ENCODE data around the gene AUTS2.

AUTS2 gene

DNA sequence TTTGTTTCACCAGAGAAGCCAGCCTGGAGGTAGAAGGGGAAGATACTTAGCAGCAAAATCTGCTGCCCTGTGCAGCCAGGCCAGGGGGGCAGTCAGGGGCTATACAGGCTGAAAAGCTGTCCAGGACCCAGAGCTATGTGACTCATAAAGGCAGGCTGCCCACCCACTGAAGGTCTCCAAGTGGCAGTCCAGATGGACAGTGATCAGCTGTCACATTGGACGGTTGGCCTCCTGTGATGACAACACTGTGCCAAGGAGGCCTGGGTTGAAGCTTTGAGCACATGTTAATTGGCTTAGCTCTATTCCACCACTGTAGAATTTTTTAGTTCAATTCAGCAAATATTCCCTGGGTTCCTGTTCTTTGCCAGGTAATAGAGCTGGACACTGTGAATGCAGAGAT lies 956.4 kb downstream of the AUTS2 start:
- H3K27me3 ChIP-seq (ENCODE audit: insufficient read depth, low read depth, severe bottlenecking) = no peaks in the 10 kb centered on the region

DNA sequence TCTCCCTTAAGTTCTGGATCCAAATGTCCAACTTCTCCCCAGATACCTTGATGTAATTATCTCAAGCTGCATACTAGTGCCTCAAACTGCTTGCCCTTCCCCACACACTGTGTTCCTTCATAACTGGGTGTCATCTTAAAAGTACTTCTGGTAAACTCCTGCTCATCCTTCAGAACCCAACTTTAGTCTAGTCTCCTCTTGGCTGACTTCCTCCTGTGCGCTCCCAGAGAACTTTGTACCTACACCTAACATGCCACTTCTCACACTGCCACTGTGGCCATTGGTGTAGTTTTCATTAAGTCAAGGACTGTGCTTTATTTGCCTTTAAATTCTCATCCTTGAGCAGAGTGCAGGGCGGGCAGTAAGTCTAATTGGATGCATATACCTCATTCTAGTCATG lies 958.5 kb downstream of the AUTS2 start:
- Histone ChIP-seq H3K27ac (no peak overlapping the region), H3K36me3 (no peaks in the 10 kb centered on the region), H3K9me3 (ENCODE audit: severe bottlenecking) (peaks cover 2% of the 10 kb centered on the region), H3K4me3 (ENCODE audit: low read depth, low read length) (no peak overlapping the region), H3K27me3 (ENCODE audit: insufficient read depth, low read depth, severe bottlenecking) (no peaks in the 10 kb centered on the region)
- no peak for DNase-seq
- TF ChIP-seq, protein P1, sequence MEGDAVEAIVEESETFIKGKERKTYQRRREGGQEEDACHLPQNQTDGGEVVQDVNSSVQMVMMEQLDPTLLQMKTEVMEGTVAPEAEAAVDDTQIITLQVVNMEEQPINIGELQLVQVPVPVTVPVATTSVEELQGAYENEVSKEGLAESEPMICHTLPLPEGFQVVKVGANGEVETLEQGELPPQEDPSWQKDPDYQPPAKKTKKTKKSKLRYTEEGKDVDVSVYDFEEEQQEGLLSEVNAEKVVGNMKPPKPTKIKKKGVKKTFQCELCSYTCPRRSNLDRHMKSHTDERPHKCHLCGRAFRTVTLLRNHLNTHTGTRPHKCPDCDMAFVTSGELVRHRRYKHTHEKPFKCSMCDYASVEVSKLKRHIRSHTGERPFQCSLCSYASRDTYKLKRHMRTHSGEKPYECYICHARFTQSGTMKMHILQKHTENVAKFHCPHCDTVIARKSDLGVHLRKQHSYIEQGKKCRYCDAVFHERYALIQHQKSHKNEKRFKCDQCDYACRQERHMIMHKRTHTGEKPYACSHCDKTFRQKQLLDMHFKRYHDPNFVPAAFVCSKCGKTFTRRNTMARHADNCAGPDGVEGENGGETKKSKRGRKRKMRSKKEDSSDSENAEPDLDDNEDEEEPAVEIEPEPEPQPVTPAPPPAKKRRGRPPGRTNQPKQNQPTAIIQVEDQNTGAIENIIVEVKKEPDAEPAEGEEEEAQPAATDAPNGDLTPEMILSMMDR (IDR thresholded peaks at IDR 0.05; ENCODE audit: low read depth, low read length) = no peak

More for the DNA sequence above, 956.4 kb downstream of the AUTS2 start:
- H3K9me3 ChIP-seq (ENCODE audit: severe bottlenecking) = peaks cover 5% of the 10 kb centered on the region
- no peak overlapping the region for H3K27ac ChIP-seq
- H3K4me3 ChIP-seq (ENCODE audit: low read depth, low read length) = no peak overlapping the region
- H3K36me3 ChIP-seq = no peaks in the 10 kb centered on the region
- TF ChIP-seq, protein P1 (IDR thresholded peaks at IDR 0.05; ENCODE audit: low read depth, low read length) = no peak
- no peak for DNase-seq

DNA sequence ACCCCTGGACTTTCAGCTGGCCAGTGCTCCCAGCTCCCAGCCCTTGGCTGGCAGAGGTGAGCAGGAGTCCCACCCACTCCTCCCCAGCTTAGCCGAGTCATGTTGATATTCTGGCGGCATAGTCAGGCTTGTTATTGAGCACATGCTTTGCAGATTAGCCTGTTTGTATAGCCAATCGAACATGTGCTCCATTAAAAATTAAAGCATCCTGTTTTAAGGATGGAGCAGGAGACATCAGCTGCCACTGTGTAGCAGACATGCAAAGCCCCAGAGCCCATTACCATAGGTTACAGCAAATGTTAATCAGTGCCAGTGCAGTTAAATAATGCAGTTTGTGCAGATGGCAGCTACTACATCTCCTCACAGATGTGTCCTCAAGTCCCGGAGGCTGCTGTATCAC lies 959.1 kb downstream of the AUTS2 start:
- TF ChIP-seq, protein P1 (IDR thresholded peaks at IDR 0.05; ENCODE audit: low read depth, low read length) = no peak
- Histone ChIP-seq H3K36me3 (no peaks in the 10 kb centered on the region), H3K27me3 (ENCODE audit: insufficient read depth, low read depth, severe bottlenecking) (no peaks in the 10 kb centered on the region), H3K27ac (no peak overlapping the region), H3K9me3 (ENCODE audit: severe bottlenecking) (peaks cover 2% of the 10 kb centered on the region), H3K4me3 (ENCODE audit: low read depth, low read length) (no peak overlapping the region)
- no peak for DNase-seq

DNA sequence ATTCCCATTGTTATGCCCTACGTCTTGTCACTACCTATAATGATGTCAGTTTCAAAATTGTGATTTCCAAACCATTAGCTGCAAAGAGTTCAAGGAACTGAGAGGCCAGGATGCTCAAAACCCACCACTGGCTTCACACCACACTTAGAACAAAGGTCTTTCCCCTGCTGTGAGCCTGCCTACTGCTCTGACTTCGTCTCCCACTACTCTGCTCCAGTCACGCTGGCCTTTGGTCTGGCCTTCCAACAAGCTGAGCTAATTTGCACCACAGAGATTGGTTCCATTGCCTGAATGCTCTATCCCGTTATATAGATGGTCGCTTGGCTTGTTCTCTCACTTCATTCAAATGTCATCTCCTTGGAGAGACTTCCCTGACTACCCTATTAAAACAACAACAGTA lies 961.5 kb downstream of the AUTS2 start:
- Histone ChIP-seq H3K27me3 (ENCODE audit: insufficient read depth, low read depth, severe bottlenecking) (no peaks in the 10 kb centered on the region), H3K27ac (no peak overlapping the region), H3K9me3 (ENCODE audit: severe bottlenecking) (peaks cover 2% of the 10 kb centered on the region), H3K36me3 (no peaks in the 10 kb centered on the region), H3K4me3 (ENCODE audit: low read depth, low read length) (no peak overlapping the region)
- TF ChIP-seq, protein P1 (IDR thresholded peaks at IDR 0.05; ENCODE audit: low read depth, low read length) = no peak
- no peak for DNase-seq

DNA sequence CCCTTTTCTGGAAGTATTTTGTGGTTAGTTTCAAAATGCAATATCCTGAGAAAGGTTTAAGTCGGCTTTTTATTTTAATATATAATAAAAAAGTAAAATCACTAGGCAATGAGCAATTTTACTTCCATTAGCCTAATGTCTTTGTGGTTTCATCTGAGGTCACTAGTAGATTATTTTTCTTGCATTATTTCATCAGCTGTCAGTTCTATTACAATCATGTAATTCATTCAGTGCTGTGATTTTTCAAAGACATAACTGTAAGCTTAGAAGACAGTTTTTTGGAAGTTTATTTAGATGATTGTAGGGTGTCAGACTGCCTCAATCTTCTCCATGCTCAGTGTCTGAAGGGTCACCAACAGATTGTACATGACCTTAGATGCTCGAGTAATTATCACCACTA lies 965.7 kb downstream of the AUTS2 start:
- DNase-seq = no peak
- H3K36me3 ChIP-seq = no peaks in the 10 kb centered on the region
- no peaks in the 10 kb centered on the region for H3K9me3 ChIP-seq (ENCODE audit: severe bottlenecking)
- no peaks in the 10 kb centered on the region for H3K27me3 ChIP-seq (ENCODE audit: insufficient read depth, low read depth, severe bottlenecking)
- TF ChIP-seq, protein P1 (IDR thresholded peaks at IDR 0.05; ENCODE audit: low read depth, low read length) = no peak
- H3K4me3 ChIP-seq (ENCODE audit: low read depth, low read length) = no peak overlapping the region
- no peak overlapping the region for H3K27ac ChIP-seq

DNA sequence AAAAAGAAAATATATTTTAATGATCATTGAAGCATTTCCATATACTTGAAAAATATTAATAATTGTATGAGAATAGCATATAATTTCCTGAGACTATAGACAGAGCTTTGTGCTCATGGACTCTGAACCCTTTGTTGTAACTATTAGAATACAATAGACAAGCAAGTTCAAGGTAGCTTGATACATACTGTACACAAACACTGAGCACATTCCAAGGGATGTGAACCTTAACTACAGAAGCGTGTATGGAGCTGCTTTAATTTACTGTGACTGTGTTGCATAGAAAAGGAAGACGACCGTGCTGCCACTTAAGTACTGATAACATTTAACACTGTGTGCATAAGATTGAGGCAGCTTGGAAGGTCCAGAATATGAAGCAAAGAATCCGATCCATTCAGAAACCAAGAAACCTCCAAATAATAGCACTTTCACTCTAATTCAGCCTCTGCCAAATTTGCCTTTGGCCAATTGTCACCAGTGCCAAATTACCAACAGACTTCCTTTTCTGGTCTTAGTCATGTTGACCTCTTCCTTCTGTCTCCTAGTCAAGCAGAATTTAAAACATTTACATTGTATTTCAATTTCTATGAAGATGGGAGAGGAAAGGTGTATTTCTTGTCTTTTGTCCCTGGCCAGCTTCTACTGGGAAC lies 967.6 kb downstream of the AUTS2 start:
- DNase-seq = no peak
- Histone ChIP-seq H3K27me3 (ENCODE audit: insufficient read depth, low read depth, severe bottlenecking) (no peaks in the 10 kb centered on the region), H3K27ac (no peak overlapping the region), H3K9me3 (ENCODE audit: severe bottlenecking) (no peaks in the 10 kb centered on the region), H3K36me3 (no peaks in the 10 kb centered on the region), H3K4me3 (ENCODE audit: low read depth, low read length) (no peak overlapping the region)
- TF ChIP-seq, protein P1 (IDR thresholded peaks at IDR 0.05; ENCODE audit: low read depth, low read length) = no peak
